Gastrocnemius medialis (tissue), 4 donors: ENCODE results near the gene DNAAF1. TPM values are rescaled to one million over a fixed set of nuclear protein-coding genes. Genes with fewer than 3 reads are reported as not detected.
A peak's percentile ranks its signal among the peaks of the same experiment; 100 is the strongest.
"Not testable (repeated sequence)": the region's sequence is repeated elsewhere in the genome, so short reads cannot be mapped to it uniquely, and the experiment has no call there.

Experiments
- ATAC-seq, 2 donors: fragments of 150-250 bp; one replicate each; pipeline ENCODE4 v1.9.1; 2016
- DNase-seq, 2 donors: peaks; one replicate each; pipeline ENCODE4 v3.0.0-alpha.2; 2019
- H3K27ac ChIP-seq, 4 donors: fragments of 200-600 bp; sonication (generic); 1 replicate in 1 of 4; 2 replicates in 3 of 4; pipeline ENCODE4 v1.5.1; 2016 to 2018; ENCODE audit warnings: mild to moderate bottlenecking in 2 of 4, moderate library complexity in 1 of 4
- H3K27me3 ChIP-seq, 3 donors: fragments of 200-600 bp; sonication (generic) in 2 of 3; 1 replicate in 1 of 3; 2 replicates in 2 of 3; pipeline versions ENCODE4 v1.5.1 to v1.6.0; 2016 to 2019; ENCODE audit warnings: mild to moderate bottlenecking in 1 of 3, moderate library complexity in 1 of 3
- H3K36me3 ChIP-seq, 2 donors: fragments of 200-600 bp; sonication (generic) in 1 of 2; one replicate each; pipeline ENCODE4 v1.5.1; 2017 to 2018
- H3K4me1 ChIP-seq, 2 donors: fragments of 200-600 bp; sonication (generic) in 1 of 2; one replicate each; pipeline ENCODE4 v1.5.1; 2016 to 2017; ENCODE audit warnings: mild to moderate bottlenecking in 2 of 2
- H3K4me3 ChIP-seq, 4 donors: fragments of 200-600 bp; sonication (generic) in 3 of 4; 1 replicate in 1 of 4; 2 replicates in 3 of 4; pipeline ENCODE4 v1.5.1; 2016 to 2019; ENCODE audit warnings: mild to moderate bottlenecking in 2 of 4
- H3K9me3 ChIP-seq, 3 donors: fragments of 200-600 bp; sonication (generic) in 2 of 3; 1 replicate in 1 of 3; 2 replicates in 2 of 3; pipeline ENCODE4 v1.5.1; 2016 to 2019
- CTCF ChIP-seq, 5 experiments: fragments of 450-650 bp in 3 of 5; fragments of 200-600 bp in 2 of 5; sonication (generic) in 2 of 5; IDR thresholded peaks in 4 of 5; conservative IDR thresholded peaks in 1 of 5; 1 replicate in 4 of 5; 2 replicates in 1 of 5; pipeline ENCODE4 v1.5.1; 2016 to 2019; ENCODE audit warnings: antibody characterized with exemption in 5 of 5, mild to moderate bottlenecking in 3 of 5, moderate library complexity in 3 of 5
- POLR2A ChIP-seq, 2 donors: fragments of 450-650 bp; IDR thresholded peaks; one replicate each; pipeline ENCODE4 v1.6.1; 2017; ENCODE audit warnings: antibody characterized with exemption in 2 of 2, mild to moderate bottlenecking in 2 of 2, moderate library complexity in 2 of 2
- in situ Hi-C, 4 donors: fragments of 200-750 bp; cut with MboI; loops; one replicate each; pipeline versions ENCODE4 v1.15.0 to v1.8.0; 2017; ENCODE audit warnings: low sequenced_read_pairs in 4 of 4
- intact Hi-C: fragments of 100-400 bp; cut with DNase I; formaldehyde crosslinking; loops from one replicate; pipeline ENCODE4 v1.15.1; 2023; ENCODE audit warnings: low total_unique reads
- total RNA-seq, 4 donors: library from RNA; depleted of rRNA; stranded (reverse); fragments of >200 nt; gene quantifications; one replicate each; pipeline versions ENCODE4 v1.1.0 to v1.2.3, GENCODE V29; 2016

DNAAF1 gene
- total RNA-seq, 4 donors from 2014 or later = not detected

- peaks cover 36 to 39% of the 10 kb centered on the region in 2 donors for H3K4me1 ChIP-seq
- peak; percentile 22 to 37 for DNase-seq
- intact Hi-C loops = loop anchor here (1.0 to 2.0 kb wide), 2 partner anchors 21 to 71 kb away; partner anchors contain the start of gene TAF1C
Observed at GRCh38 chr16:84115919-84116719, 29.0 kb upstream of the DNAAF1 start.

GRCh38 chr16:84116720-84117493, 28.2 kb upstream of the DNAAF1 start, which contains the start of gene MBTPS1:
TSS of gene MBTPS1 (minus strand) at chr16:84116942. CDS start at chr16:84101783, 15,159 bp downstream.
- Histone ChIP-seq H3K4me3 (peak within 1 kb of the TSS; percentile 90 to 99 (median 96)), H3K27ac (peak within 1 kb of the TSS; percentile 90 to 94 (median 92)), H3K9me3 (no peaks in the 10 kb centered on the region), H3K4me1 (peaks cover 28 to 38% of the 10 kb centered on the region in 2 donors), H3K27me3 (no peaks in the 10 kb centered on the region), H3K36me3 (no peaks in the 10 kb centered on the region)
- peak; percentile 86 to 88 for TF ChIP-seq POLR2A (IDR thresholded peaks at IDR 0.05)
- peak in 2 of 5 experiments; percentile 69 to 74 for TF ChIP-seq CTCF (IDR thresholded peaks at IDR 0.05 in 4 of 5, conservative IDR thresholded peaks at IDR 0.05 in 1 of 5)
- in situ Hi-C loops (no loop called here), intact Hi-C loops (loop anchor here (1.0 to 2.0 kb wide), 4 partner anchors 20 to 291 kb away; partner anchors contain the start of genes DNAAF1, HSDL1 and TAF1C)
- ATAC-seq (peak; percentile 93), DNase-seq (peak; percentile 96 to 97)

More at GRCh38 chr16:84115919-84116719, 29.0 kb upstream of the DNAAF1 start:
- peak; percentile 57 to 71 for ATAC-seq
- TF ChIP-seq POLR2A (IDR thresholded peaks at IDR 0.05) (no peak), CTCF (IDR thresholded peaks at IDR 0.05 in 4 of 5, conservative IDR thresholded peaks at IDR 0.05 in 1 of 5) (peak in 2 of 5 experiments; percentile 17 to 48)
- peak overlapping the region; percentile 90 to 99 (median 96) for H3K4me3 ChIP-seq
- H3K27ac ChIP-seq = peak overlapping the region; percentile 90 to 94 (median 92)
- no peaks in the 10 kb centered on the region for H3K27me3 ChIP-seq
- no peaks in the 10 kb centered on the region for H3K9me3 ChIP-seq
- no peaks in the 10 kb centered on the region for H3K36me3 ChIP-seq
- in situ Hi-C loops = no loop called here

- no peak for TF ChIP-seq POLR2A (IDR thresholded peaks at IDR 0.05)
- no peak for TF ChIP-seq CTCF (IDR thresholded peaks at IDR 0.05 in 4 of 5, conservative IDR thresholded peaks at IDR 0.05 in 1 of 5)
- Histone ChIP-seq H3K4me1 (peaks cover 27 to 38% of the 10 kb centered on the region in 2 donors), H3K27ac (peak overlapping the region; percentile 90 to 94 (median 92)), H3K27me3 (no peaks in the 10 kb centered on the region), H3K36me3 (peaks cover 0 to 4% of the 10 kb centered on the region in 2 donors), H3K4me3 (peak overlapping the region; percentile 90 to 99 (median 96)), H3K9me3 (no peaks in the 10 kb centered on the region)
- in situ Hi-C loops = no loop called here
- intact Hi-C loops = loop anchor here (1.0 to 2.0 kb wide), 3 partner anchors 19 to 291 kb away; partner anchors contain the start of genes DNAAF1 and HSDL1
- DNase-seq (no peak), ATAC-seq (peak; percentile 5)
Observed at GRCh38 chr16:84117494-84117843, 27.6 kb upstream of the DNAAF1 start.

GRCh38 chr16:84118315-84118714, 26.8 kb upstream of the DNAAF1 start:
- H3K9me3 ChIP-seq, DNase-seq, H3K4me3 ChIP-seq, H3K27me3 ChIP-seq, H3K27ac ChIP-seq, intact Hi-C loops, ATAC-seq, in situ Hi-C loops: not testable (repeated sequence)
- H3K36me3 ChIP-seq = peaks cover 0 to 13% of the 10 kb centered on the region in 2 donors
- H3K4me1 ChIP-seq = peaks cover 23 to 33% of the 10 kb centered on the region in 2 donors
